Smooth muscle cell (in vitro differentiated cells): ENCODE data around the gene RPS27. TPM values are rescaled to one million over a fixed set of nuclear protein-coding genes. Genes with fewer than 3 reads are reported as not detected.
"Not testable (repeated sequence)": the region's sequence is repeated elsewhere in the genome, so short reads cannot be mapped to it uniquely, and the experiment has no call there.

Experiments
- DNase-seq: peaks from one replicate; lab custom pipeline; 2025; ENCODE audit not compliant: unreplicated experiment; lab: John Stamatoyannopoulos, UW
- H2AFZ ChIP-seq: fragments of 200-600 bp; sonication (generic); 2 replicates; pipeline ENCODE4 v1.6.0; 2016; ENCODE audit warnings: antibody characterized with exemption, low read depth, mild to moderate bottlenecking
- H3F3A ChIP-seq: fragments of 200-600 bp; sonication (generic); 2 replicates; pipeline ENCODE4 v1.6.0; 2017; ENCODE audit warnings: antibody characterized with exemption, low read depth
- H3K27ac ChIP-seq: fragments of 200-600 bp; sonication (generic); 2 replicates; pipeline ENCODE4 v1.5.1; 2016; ENCODE audit warnings: low read depth, mild to moderate bottlenecking
- H3K27me3 ChIP-seq: fragments of 200-600 bp; sonication (generic); 2 replicates; pipeline ENCODE4 v1.6.1; 2016; ENCODE audit warnings: low read depth, mild to moderate bottlenecking
- H3K36me3 ChIP-seq: fragments of 200-600 bp; sonication (generic); 2 replicates; pipeline ENCODE4 v1.5.1; 2016; ENCODE audit warnings: low read depth
- H3K4me1 ChIP-seq: fragments of 200-600 bp; sonication (generic); 2 replicates; pipeline ENCODE4 v1.5.1; 2016; ENCODE audit warnings: low read depth
- H3K4me2 ChIP-seq: fragments of 200-600 bp; sonication (generic); 2 replicates; pipeline ENCODE4 v1.6.0; 2016; ENCODE audit warnings: mild to moderate bottlenecking
- H3K4me3 ChIP-seq: fragments of 200-600 bp; sonication (generic); 2 replicates; pipeline ENCODE4 v1.5.1; 2016; ENCODE audit warnings: mild to moderate bottlenecking
- H3K79me2 ChIP-seq: fragments of 200-600 bp; sonication (generic); 2 replicates; pipeline ENCODE4 v1.6.0; 2016; ENCODE audit warnings: low read depth, mild to moderate bottlenecking
- H3K9ac ChIP-seq: fragments of 200-600 bp; sonication (generic); 2 replicates; pipeline ENCODE4 v1.6.0; 2016; ENCODE audit warnings: low read depth
- H3K9me3 ChIP-seq: fragments of 200-600 bp; sonication (generic); replicated peaks from 2 replicates; pipeline ENCODE4 v1.5.1; 2016; ENCODE audit warnings: low read depth
- H4K20me1 ChIP-seq: fragments of 200-600 bp; sonication (generic); 2 replicates; pipeline ENCODE4 v1.6.0; 2016; ENCODE audit warnings: low read depth
- WGBS: methylation state at CpG from one replicate; pipeline ENCODE4 v1.1.7; 2016; ENCODE audit warnings: low lambda C conversion rate; 5-methylcytosine and 5-hydroxymethylcytosine counted together
- polyA plus RNA-seq: library from polyadenylated mRNA; unstranded; fragments of >200 nt; fragmentation: Nextera tagmentation; extraction: Ambion mirVana; gene quantifications from 2 replicates; pipeline ENCODE4 v1.2.1, GENCODE V29; 2016
- total RNA-seq: library from RNA; depleted of rRNA; stranded (reverse); fragments of >200 nt; gene quantifications from 2 replicates; pipeline ENCODE4 v1.2.3, GENCODE V29; 2014
- TF ChIP-seq, protein P1 (sequence below): fragments of 200-600 bp; sonication (generic); IDR thresholded peaks from 2 replicates; pipeline ENCODE4 v1.5.1; 2017; ENCODE audit warnings: borderline replicate concordance, mild to moderate bottlenecking, antibody characterized with exemption; ENCODE audit not compliant: insufficient read depth, poor library complexity, severe bottlenecking

RPS27 gene
- total and polyA plus RNA-seq, 2 experiments from 2014 or later = 1,522 to 3,702 TPM

DNA sequence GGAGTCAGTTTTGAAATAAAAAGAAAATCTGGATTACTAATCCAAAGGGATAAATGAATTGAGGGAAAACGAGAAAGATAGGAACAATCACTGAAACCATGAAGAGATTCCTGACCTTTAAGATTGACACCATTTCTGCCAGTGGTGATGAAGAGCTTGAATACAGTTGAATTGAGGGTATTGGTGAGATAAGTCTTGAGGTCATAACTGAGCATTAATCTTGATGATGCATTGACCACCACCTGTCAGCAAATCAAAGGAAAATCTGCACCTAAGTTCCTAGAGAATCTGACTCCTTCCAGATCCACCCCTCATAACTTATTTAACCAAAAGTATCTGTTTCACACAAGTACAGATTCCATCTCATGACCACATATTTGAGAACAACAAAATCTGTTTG, 21.6 kb downstream of the RPS27 start:
- Histone ChIP-seq H2AFZ (no peak overlapping the region), H3K36me3 (no peaks in the 10 kb centered on the region), H3K9me3 (no peaks in the 10 kb centered on the region), H3K9ac (no peak overlapping the region), H3K27ac (no peak overlapping the region), H4K20me1 (no peaks in the 10 kb centered on the region), H3K79me2 (no peaks in the 10 kb centered on the region), H3K4me1 (no peaks in the 10 kb centered on the region), H3F3A (no peaks in the 10 kb centered on the region), H3K27me3 (no peaks in the 10 kb centered on the region), H3K4me2 (no peak overlapping the region), H3K4me3 (no peak overlapping the region)
- no peak for DNase-seq
- 78% methylated on average over 1 of the region's 1 CpG for WGBS
- TF ChIP-seq, protein P1, sequence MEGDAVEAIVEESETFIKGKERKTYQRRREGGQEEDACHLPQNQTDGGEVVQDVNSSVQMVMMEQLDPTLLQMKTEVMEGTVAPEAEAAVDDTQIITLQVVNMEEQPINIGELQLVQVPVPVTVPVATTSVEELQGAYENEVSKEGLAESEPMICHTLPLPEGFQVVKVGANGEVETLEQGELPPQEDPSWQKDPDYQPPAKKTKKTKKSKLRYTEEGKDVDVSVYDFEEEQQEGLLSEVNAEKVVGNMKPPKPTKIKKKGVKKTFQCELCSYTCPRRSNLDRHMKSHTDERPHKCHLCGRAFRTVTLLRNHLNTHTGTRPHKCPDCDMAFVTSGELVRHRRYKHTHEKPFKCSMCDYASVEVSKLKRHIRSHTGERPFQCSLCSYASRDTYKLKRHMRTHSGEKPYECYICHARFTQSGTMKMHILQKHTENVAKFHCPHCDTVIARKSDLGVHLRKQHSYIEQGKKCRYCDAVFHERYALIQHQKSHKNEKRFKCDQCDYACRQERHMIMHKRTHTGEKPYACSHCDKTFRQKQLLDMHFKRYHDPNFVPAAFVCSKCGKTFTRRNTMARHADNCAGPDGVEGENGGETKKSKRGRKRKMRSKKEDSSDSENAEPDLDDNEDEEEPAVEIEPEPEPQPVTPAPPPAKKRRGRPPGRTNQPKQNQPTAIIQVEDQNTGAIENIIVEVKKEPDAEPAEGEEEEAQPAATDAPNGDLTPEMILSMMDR = no peak

DNA sequence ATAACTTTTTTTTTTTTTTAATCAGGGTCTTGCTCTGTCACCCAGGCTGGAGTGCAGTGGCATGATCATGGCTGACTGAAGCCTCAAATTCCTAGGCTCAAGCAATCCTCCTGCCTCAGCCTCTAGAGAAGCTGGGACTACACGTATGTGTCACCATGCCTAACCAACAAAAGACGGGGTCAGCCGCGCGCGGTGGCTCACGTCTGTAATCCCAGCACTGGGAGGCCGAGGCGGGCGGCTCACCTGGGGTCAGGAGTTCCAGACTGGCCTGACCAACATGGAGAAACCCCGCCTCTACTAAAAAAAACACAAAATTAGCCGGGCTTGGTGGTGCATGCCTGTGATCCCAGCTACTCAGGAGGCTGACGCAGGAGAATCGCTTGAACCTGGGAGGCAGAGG, 22.0 kb downstream of the RPS27 start:
- H3K9me3 ChIP-seq, H3K27me3 ChIP-seq, H3K36me3 ChIP-seq, H2AFZ ChIP-seq, H3K4me1 ChIP-seq, H3K9ac ChIP-seq, H3K79me2 ChIP-seq, H4K20me1 ChIP-seq, H3K27ac ChIP-seq, H3K4me3 ChIP-seq, H3F3A ChIP-seq, H3K4me2 ChIP-seq, DNase-seq: not testable (repeated sequence)
- 96% methylated on average over 14 of the region's 14 CpGs for WGBS

DNA sequence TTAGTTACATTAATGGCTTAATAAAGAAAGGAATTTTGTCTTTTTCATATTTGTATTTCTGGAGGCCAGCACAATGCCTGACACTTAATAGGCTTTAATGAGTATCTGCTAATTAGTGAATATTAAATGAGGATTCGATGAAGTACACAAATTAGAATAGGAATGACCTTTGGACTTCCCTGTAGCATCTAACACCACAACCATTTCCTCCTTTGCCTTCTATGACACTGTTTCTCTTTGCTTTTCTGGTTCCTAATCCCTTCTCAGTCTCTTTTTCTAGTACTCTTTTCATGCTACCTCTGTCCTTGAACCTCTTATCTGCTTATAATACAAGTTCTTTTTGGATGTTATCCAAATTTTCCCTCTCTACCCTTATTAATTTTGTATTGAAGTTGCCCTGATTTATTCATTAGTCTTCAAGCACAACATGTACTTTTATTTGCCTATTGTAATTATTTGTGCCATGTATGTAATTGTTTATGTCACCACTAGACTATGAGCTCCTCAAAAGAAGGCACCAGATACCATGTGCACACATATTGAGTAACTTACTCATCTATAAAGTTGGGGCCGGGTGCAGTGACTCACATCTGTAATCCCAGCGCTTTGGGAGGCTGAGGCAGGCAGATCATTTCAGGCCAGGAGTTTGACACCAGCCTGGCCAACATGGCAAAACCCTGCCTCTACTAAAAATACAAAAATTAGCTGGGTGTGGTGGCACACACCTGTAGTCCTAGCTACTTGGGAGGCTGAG, 23.8 kb downstream of the RPS27 start:
- Histone ChIP-seq H3K27ac (no peak overlapping the region), H3K36me3 (no peaks in the 10 kb centered on the region), H3K27me3 (no peaks in the 10 kb centered on the region), H3K4me1 (no peaks in the 10 kb centered on the region), H3F3A (no peaks in the 10 kb centered on the region), H3K4me3 (no peak overlapping the region), H3K9me3 (no peaks in the 10 kb centered on the region), H2AFZ (no peak overlapping the region), H3K79me2 (no peaks in the 10 kb centered on the region), H3K4me2 (no peak overlapping the region), H3K9ac (no peak overlapping the region), H4K20me1 (no peaks in the 10 kb centered on the region)
- TF ChIP-seq, protein P1 = no peak
- DNase-seq = no peak
- 60% methylated on average over 3 of the region's 3 CpGs for WGBS

DNA sequence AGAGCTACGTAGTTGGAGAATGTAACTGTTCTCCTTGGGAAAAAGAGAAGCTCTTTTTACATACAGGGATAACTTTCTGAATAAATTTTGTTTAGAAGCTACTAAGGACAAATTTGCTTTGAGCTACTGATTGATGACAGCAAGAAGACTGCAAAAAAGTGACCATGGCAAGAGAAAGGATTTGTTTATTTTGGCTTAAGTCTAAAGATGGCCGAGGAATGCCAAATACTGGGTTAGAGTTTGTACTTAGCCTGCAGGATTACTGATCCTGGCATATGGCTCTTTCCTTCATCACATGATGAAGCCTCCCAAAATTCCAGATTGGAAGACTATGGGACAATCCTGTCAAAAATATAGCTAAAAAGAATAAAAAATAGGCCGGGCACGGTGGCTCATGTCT, 28.7 kb downstream of the RPS27 start:
- Histone ChIP-seq H3K9me3 (no peaks in the 10 kb centered on the region), H3K4me3 (no peak overlapping the region), H3K27ac (no peak overlapping the region), H3K4me2 (no peak overlapping the region), H2AFZ (no peak overlapping the region), H3K9ac (no peak overlapping the region), H4K20me1 (no peaks in the 10 kb centered on the region), H3K79me2 (no peaks in the 10 kb centered on the region), H3F3A (no peaks in the 10 kb centered on the region), H3K4me1 (no peaks in the 10 kb centered on the region), H3K27me3 (no peaks in the 10 kb centered on the region), H3K36me3 (no peaks in the 10 kb centered on the region)
- DNase-seq = no peak
- 86% methylated on average over 4 of the region's 4 CpGs for WGBS
- TF ChIP-seq, protein P1 = no peak
